ENCODE data around the gene ASTN2. TPM values are rescaled to one million over a fixed set of nuclear protein-coding genes. Genes with fewer than 3 reads are reported as not detected.

The ASTN2 gene
- total and polyA plus RNA-seq, 9 of the 15 experiments (the other 6 are each of a cell fraction or from before 2014, with no cell fraction given): 0.56 to 3.5 (median 1.9) TPM

DNA sequence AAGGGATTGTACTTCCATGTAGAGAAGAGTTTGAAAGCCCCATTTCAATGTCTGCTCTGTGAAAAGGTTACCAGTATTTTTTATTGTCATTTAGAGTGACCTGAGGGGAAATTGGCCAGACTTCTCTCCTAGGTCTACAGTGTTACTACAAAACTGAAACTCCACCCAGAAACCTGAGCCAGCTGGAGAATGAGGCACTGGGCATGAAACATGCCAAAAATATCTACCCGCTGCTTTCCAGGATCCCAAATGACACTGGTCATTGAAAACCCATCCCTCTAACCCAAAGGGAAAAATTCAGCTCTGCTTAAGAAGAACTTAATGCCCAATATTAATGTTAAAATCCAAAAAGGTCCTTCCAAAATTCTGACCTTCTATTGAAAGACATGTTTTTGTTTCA is 826.9 kb downstream of the ASTN2 start (continued):
- TF ChIP-seq, protein P1, sequence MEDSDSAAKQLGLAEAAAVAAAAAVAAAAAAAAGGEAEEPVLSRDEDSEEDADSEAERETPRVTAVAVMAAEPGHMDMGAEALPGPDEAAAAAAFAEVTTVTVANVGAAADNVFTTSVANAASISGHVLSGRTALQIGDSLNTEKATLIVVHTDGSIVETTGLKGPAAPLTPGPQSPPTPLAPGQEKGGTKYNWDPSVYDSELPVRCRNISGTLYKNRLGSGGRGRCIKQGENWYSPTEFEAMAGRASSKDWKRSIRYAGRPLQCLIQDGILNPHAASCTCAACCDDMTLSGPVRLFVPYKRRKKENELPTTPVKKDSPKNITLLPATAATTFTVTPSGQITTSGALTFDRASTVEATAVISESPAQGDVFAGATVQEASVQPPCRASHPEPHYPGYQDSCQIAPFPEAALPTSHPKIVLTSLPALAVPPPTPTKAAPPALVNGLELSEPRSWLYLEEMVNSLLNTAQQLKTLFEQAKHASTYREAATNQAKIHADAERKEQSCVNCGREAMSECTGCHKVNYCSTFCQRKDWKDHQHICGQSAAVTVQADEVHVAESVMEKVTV (CRISPR knock-in tag; IDR thresholded peaks at IDR 0.05): no peak
- TF ChIP-seq PHF21A (IDR thresholded peaks at IDR 0.05; ENCODE audit: borderline replicate concordance, low read depth) (no peak), HDAC8 (tag; IDR thresholded peaks at IDR 0.05) (no peak), ETV6 (IDR thresholded peaks at IDR 0.05; ENCODE audit: borderline replicate concordance in 1 of 2, low read depth in 2 of 2, low read length in 1 of 2) (no peak), ETV6 (CRISPR knock-in tag; IDR thresholded peaks at IDR 0.05; ENCODE audit: borderline replicate concordance) (no peak), FOXJ2 (tag; IDR thresholded peaks at IDR 0.05) (no peak), ZNF217 (CRISPR knock-in tag; IDR thresholded peaks at IDR 0.05) (no peak), MYNN (IDR thresholded peaks at IDR 0.05) (no peak), MYNN (CRISPR knock-in tag; IDR thresholded peaks at IDR 0.05) (no peak), ELF2 (CRISPR knock-in tag; IDR thresholded peaks at IDR 0.05) (no peak), MCM2 (IDR thresholded peaks at IDR 0.05; ENCODE audit: low read depth) (no peak), CTBP1 (IDR thresholded peaks at IDR 0.05; ENCODE audit: borderline replicate concordance) (no peak), ZNF12 (CRISPR knock-in tag; IDR thresholded peaks at IDR 0.05) (no peak)
- TF ChIP-seq, protein P2, sequence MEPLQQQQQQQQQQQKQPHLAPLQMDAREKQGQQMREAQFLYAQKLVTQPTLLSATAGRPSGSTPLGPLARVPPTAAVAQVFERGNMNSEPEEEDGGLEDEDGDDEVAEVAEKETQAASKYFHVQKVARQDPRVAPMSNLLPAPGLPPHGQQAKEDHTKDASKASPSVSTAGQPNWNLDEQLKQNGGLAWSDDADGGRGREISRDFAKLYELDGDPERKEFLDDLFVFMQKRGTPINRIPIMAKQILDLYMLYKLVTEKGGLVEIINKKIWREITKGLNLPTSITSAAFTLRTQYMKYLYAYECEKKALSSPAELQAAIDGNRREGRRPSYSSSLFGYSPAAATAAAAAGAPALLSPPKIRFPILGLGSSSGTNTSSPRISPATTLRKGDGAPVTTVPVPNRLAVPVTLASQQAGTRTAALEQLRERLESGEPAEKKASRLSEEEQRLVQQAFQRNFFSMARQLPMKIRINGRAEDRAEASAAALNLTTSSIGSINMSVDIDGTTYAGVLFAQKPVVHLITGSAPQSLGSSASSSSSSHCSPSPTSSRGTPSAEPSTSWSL (CRISPR knock-in tag; IDR thresholded peaks at IDR 0.05; ENCODE audit: borderline replicate concordance): no peak

Data from K562 (cell line).